ENCODE measurements around the gene SEC31B. TPM values are rescaled to one million over a fixed set of nuclear protein-coding genes. Genes with fewer than 3 reads are reported as not detected.

The SEC31B gene
- total RNA-seq, 2 donors from 2014 or later, result 11.2 to 12.7 TPM

DNA sequence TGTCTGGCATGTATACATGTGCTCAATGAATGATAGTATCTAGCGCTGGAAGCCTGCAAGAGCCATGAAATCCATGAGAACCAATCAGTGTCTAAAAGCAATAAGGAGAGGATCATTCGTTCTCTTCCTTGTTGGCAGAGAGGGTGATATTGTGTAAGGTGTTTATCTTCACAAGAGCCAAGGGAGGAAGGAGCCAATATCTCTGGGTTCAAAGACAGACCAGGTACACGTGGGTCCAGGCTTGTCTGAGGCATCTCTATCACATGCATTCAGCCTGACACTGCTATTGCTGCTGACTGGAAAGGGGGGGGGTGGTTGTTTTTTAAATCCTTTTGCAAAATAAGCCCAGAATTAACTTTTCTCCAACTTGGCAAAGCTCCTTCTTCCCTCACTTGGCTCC lies 4.0 kb downstream of the SEC31B start:
- H3K27ac ChIP-seq, result no peak overlapping the region
- no peaks in the 10 kb centered on the region for H3K9me3 ChIP-seq
- DNase-seq (ENCODE audit: low spot score), result no peak
- H3K36me3 ChIP-seq, result peaks cover 15% of the 10 kb centered on the region
- no peak overlapping the region for H3K4me3 ChIP-seq
- TF ChIP-seq, protein P1, sequence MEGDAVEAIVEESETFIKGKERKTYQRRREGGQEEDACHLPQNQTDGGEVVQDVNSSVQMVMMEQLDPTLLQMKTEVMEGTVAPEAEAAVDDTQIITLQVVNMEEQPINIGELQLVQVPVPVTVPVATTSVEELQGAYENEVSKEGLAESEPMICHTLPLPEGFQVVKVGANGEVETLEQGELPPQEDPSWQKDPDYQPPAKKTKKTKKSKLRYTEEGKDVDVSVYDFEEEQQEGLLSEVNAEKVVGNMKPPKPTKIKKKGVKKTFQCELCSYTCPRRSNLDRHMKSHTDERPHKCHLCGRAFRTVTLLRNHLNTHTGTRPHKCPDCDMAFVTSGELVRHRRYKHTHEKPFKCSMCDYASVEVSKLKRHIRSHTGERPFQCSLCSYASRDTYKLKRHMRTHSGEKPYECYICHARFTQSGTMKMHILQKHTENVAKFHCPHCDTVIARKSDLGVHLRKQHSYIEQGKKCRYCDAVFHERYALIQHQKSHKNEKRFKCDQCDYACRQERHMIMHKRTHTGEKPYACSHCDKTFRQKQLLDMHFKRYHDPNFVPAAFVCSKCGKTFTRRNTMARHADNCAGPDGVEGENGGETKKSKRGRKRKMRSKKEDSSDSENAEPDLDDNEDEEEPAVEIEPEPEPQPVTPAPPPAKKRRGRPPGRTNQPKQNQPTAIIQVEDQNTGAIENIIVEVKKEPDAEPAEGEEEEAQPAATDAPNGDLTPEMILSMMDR (IDR thresholded peaks at IDR 0.05), result no peak
- no peaks in the 10 kb centered on the region for H3K27me3 ChIP-seq (replicated peaks; ENCODE audit: insufficient read depth)
- peaks cover 5 to 15% of the 10 kb centered on the region in 2 donors for H3K4me1 ChIP-seq (ENCODE audit: control insufficient read depth in 1 of 2, low read depth in 2 of 2)
- ATAC-seq (ENCODE audit: insufficient number of reproducible peaks, low FRiP score, low read depth), result no peak

DNA sequence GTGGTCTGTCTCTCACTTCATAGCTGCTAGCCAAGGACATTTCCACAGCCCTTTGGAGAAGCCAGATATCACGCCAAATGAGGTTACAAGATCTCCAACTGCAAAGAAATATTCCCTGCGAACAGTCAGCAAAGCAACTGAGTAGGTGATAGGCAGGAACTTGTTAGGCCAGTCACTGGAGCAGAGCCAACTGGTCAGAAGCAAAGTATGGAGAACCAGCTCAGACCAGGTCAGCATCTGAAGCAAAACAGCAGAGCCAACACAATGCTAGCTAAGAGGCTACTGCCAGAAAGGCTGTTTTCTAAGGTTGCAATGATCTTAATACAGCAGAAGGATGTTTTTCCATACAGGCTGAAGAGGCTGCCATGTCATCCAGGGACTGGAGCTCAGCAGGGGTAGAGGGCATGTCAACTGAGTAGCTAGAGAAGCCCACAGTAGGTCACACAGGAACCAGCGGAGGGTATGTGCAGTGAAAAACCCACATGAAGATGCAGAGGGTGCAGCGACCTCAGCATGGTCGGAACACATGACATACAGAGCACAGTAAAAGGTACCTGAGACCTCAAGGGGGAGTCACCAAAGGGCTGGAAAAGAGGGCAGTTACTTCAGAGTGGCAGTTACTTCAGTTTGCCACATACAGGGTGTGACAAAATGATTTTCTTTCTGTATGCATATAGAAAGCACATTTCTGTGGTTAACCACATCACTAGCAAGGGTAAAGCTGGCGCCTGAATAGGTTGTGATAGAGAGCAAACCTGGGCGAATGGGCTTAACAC lies 8.9 kb downstream of the SEC31B start:
- Histone ChIP-seq H3K4me3 (no peak overlapping the region), H3K36me3 (peaks cover 25% of the 10 kb centered on the region), H3K27me3 (replicated peaks; ENCODE audit: insufficient read depth) (no peaks in the 10 kb centered on the region), H3K4me1 (ENCODE audit: control insufficient read depth in 1 of 2, low read depth in 2 of 2) (no peaks in the 10 kb centered on the region), H3K27ac (no peak overlapping the region), H3K9me3 (no peaks in the 10 kb centered on the region)
- TF ChIP-seq, protein P1 (IDR thresholded peaks at IDR 0.05), result no peak
- no peak for ATAC-seq (ENCODE audit: insufficient number of reproducible peaks, low FRiP score, low read depth)
- no peak for DNase-seq (ENCODE audit: low spot score)

DNA sequence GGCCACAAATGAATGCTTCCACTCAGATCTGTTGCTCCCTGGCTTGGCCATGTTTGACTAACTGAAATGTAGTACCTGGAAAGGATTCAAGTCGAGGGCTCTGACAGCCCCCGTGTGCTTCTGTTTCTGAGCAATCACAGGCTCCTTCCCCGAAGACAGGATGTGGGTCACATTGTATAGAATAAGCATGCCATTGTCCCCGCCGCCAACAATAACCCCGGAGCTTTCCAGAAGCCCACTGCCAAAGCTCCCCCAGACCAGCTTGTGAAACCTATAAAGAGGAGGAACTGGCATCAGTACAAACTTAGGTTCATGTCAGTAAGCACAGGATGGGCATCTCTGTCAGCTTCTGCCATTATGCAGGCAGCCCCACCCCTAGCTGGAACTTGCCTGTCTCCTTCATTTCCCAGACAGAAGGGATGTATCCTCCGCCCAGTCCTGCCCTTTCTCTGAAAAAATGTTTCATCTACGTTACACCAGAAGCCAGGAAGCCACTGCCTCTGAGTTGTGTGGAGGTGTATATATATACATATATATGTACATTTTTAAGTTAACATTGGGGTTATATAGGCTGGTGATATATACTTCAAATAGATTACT lies 10.3 kb downstream of the SEC31B start:
- H3K27me3 ChIP-seq (replicated peaks; ENCODE audit: insufficient read depth), result no peaks in the 10 kb centered on the region
- ATAC-seq (ENCODE audit: insufficient number of reproducible peaks, low FRiP score, low read depth), result no peak
- H3K36me3 ChIP-seq, result peaks cover 22% of the 10 kb centered on the region

DNA sequence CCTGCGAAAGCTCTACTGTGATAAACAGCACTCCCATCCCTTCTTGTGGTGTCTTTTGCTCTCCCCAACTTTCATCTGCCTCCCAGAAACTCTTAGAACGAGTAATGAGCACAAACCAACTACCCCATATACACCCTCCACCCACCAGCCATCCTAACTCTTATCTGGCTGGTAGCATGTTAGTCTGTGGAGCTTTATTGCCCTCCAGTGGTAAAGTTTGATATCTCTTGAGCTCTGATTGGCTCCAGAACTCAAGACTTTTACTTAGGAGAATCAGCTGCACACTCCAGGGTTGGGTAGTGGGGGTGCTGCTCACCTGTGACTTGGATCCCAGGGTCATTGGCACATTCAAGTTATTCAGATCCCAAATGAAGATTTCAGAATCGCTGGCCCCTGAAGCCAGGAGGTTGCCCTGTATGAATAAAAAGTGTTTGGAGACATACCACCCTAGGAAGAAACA lies 10.9 kb downstream of the SEC31B start:
- no peak for ATAC-seq (ENCODE audit: insufficient number of reproducible peaks, low FRiP score, low read depth)
- no peaks in the 10 kb centered on the region for H3K9me3 ChIP-seq
- peaks cover 22% of the 10 kb centered on the region for H3K36me3 ChIP-seq
- H3K4me3 ChIP-seq, result no peak overlapping the region
- TF ChIP-seq, protein P1 (IDR thresholded peaks at IDR 0.05), result no peak
- no peaks in the 10 kb centered on the region for H3K4me1 ChIP-seq (ENCODE audit: control insufficient read depth in 1 of 2, low read depth in 2 of 2)
- no peak for DNase-seq (ENCODE audit: low spot score)
- H3K27ac ChIP-seq, result no peak overlapping the region
- H3K27me3 ChIP-seq (replicated peaks; ENCODE audit: insufficient read depth), result no peaks in the 10 kb centered on the region

More for the DNA sequence above, 10.3 kb downstream of the SEC31B start:
- H3K27ac ChIP-seq, result no peak overlapping the region
- H3K4me3 ChIP-seq, result no peak overlapping the region
- no peaks in the 10 kb centered on the region for H3K9me3 ChIP-seq
- TF ChIP-seq, protein P1 (IDR thresholded peaks at IDR 0.05), result no peak
- no peak for DNase-seq (ENCODE audit: low spot score)
- H3K4me1 ChIP-seq (ENCODE audit: control insufficient read depth in 1 of 2, low read depth in 2 of 2), result no peaks in the 10 kb centered on the region

DNA sequence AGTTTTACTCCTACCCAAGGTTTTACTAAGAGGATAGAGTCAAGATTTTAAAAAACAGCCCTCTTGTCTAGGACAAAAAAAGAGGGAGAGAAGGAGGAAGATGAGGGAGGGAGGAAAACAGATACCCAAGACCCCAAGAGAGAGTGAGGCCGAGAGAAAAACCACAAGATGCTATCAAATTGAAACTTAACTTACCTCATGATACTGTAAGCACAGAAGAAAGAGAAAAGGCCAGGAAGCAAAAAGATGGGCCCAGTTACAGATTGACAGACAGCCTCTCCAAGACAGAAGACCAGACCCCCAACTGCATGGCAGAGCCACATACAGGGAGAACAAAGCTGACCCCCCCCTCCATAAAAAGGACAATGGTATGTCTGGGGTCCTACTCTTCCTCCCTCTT lies 11.4 kb downstream of the SEC31B start:
- H3K36me3 ChIP-seq, result peaks cover 22% of the 10 kb centered on the region

More for the DNA sequence above, 11.4 kb downstream of the SEC31B start:
- Histone ChIP-seq H3K4me3 (no peak overlapping the region), H3K4me1 (ENCODE audit: control insufficient read depth in 1 of 2, low read depth in 2 of 2) (no peaks in the 10 kb centered on the region), H3K27ac (no peak overlapping the region), H3K9me3 (no peaks in the 10 kb centered on the region), H3K27me3 (replicated peaks; ENCODE audit: insufficient read depth) (no peaks in the 10 kb centered on the region)
- no peak for DNase-seq (ENCODE audit: low spot score)
- TF ChIP-seq, protein P1 (IDR thresholded peaks at IDR 0.05), result no peak
- ATAC-seq (ENCODE audit: insufficient number of reproducible peaks, low FRiP score, low read depth), result no peak
